Right lobe of liver (tissue), 4 donors: ENCODE results near the gene CCDC141.

Source experiments
- CTCF ChIP-seq, 4 donors: fragments of 200-600 bp in 3 of 4; fragments of 450-650 bp in 1 of 4; IDR thresholded peaks; one replicate each; pipeline versions ENCODE4 v1.5.1 to v1.8.0; 2016 to 2022; ENCODE audit warnings: antibody characterized with exemption in 4 of 4, mild to moderate bottlenecking in 2 of 4
- POLR2A ChIP-seq: fragments of 450-650 bp; IDR thresholded peaks from one replicate; pipeline ENCODE4 v1.6.1; 2017; ENCODE audit warnings: antibody characterized with exemption, mild to moderate bottlenecking
- donor health status: DM: no; HTN: no; CAD: no.
- donor health status: DM: no; HTN: no; CAD: no.
- donor health status: DM: no; HTN: yes; CAD: no.

- no peak for TF ChIP-seq CTCF (IDR thresholded peaks at IDR 0.05)
- TF ChIP-seq POLR2A: no peak
These were observed 52.9 kb downstream of the CCDC141 start for GRCh38 chr2:178997067-178997466.
